PC-9 (cell line): Measurements from ENCODE around the gene FAM163B. TPM values are rescaled to one million over a fixed set of nuclear protein-coding genes. Genes with fewer than 3 reads are reported as not detected.

Source experiments
- BruUV-seq: library from RNA; stranded (reverse); fragments of 400-500 nt; replicated peaks from 2 replicates; lab custom pipeline; 2021; lab: Mats Ljungman, UMichigan
- CTCF ChIA-PET: fragments of 300-600 bp; sonication (Branson Sonifier 250); formaldehyde crosslinking; loops from one replicate; lab custom pipeline; 2022; ENCODE audit warnings: antibody characterized with exemption; lab: Charles Lee
- POLR2A ChIA-PET: fragments of 300-600 bp; sonication (Branson Sonifier 250); formaldehyde crosslinking; loops from one replicate; lab custom pipeline; 2022; ENCODE audit warnings: antibody characterized with exemption; ENCODE audit not compliant: unreplicated experiment; lab: Charles Lee
- DNase-seq, 2 experiments: peaks; one replicate each; pipeline versions ENCODE4 v3.0.0 to v3.0.0-alpha.2; 2015 to 2022; ENCODE audit warnings: mixed read lengths in 1 of 2
- H2AFZ ChIP-seq: fragments of 200-600 bp; sonication (generic); 2 replicates; pipeline ENCODE4 v1.8.1; 2017; ENCODE audit warnings: antibody characterized with exemption
- H3F3A ChIP-seq: fragments of 200-600 bp; sonication (generic); 2 replicates; pipeline ENCODE4 v1.8.1; 2017; ENCODE audit warnings: antibody characterized with exemption, mild to moderate bottlenecking, low read depth; ENCODE audit not compliant: insufficient read depth
- H3K27ac ChIP-seq: fragments of 200-600 bp; sonication (generic); 2 replicates; pipeline ENCODE4 v1.6.1; 2016; ENCODE audit warnings: mixed run types
- H3K27me3 ChIP-seq: fragments of 200-600 bp; sonication (generic); 2 replicates; pipeline ENCODE4 v1.6.1; 2016; ENCODE audit warnings: low read depth, mixed run types; ENCODE audit not compliant: insufficient read depth
- H3K36me3 ChIP-seq: fragments of 200-600 bp; sonication (generic); 2 replicates; pipeline ENCODE4 v1.6.1; 2016; ENCODE audit warnings: low read depth, mixed run types
- H3K4me1 ChIP-seq: fragments of 200-600 bp; sonication (generic); replicated peaks from 2 replicates; pipeline ENCODE4 v1.6.1; 2016; ENCODE audit warnings: mixed run types; ENCODE audit not compliant: insufficient read depth
- H3K4me2 ChIP-seq: fragments of 200-600 bp; sonication (generic); 2 replicates; pipeline ENCODE4 v1.6.1; 2017; ENCODE audit warnings: mixed run types
- H3K4me3 ChIP-seq: fragments of 200-600 bp; sonication (generic); 2 replicates; pipeline ENCODE4 v1.6.1; 2016; ENCODE audit warnings: mixed run types
- H3K79me2 ChIP-seq: fragments of 200-600 bp; sonication (generic); 2 replicates; pipeline ENCODE4 v1.6.1; 2017; ENCODE audit warnings: low read depth, mixed run types
- H3K9me2 ChIP-seq: fragments of 200-600 bp; sonication (generic); 2 replicates; pipeline ENCODE4 v1.8.1; 2017; ENCODE audit warnings: mild to moderate bottlenecking; ENCODE audit not compliant: insufficient read depth
- H3K9me3 ChIP-seq: fragments of 200-600 bp; sonication (generic); 2 replicates; pipeline ENCODE4 v1.8.1; 2016; ENCODE audit warnings: low read depth; ENCODE audit not compliant: insufficient read depth
- H4K20me1 ChIP-seq: fragments of 200-600 bp; sonication (generic); 2 replicates; pipeline ENCODE4 v1.8.1; 2017; ENCODE audit not compliant: insufficient read depth
- CTCF ChIP-seq: fragments of 200-600 bp; sonication (generic); conservative IDR thresholded peaks from 2 replicates; pipeline ENCODE4 v1.6.1; 2017; ENCODE audit warnings: mixed run types, antibody characterized with exemption, mild to moderate bottlenecking, moderate library complexity
- EZH2 ChIP-seq: fragments of 200-600 bp; sonication (generic); IDR thresholded peaks from 2 replicates; pipeline ENCODE4 v1.8.0; 2017; ENCODE audit warnings: antibody characterized with exemption, low read depth
- intact Hi-C: fragments of 100-400 bp; cut with micrococcal nuclease; formaldehyde crosslinking; loops from one replicate; pipeline ENCODE4 v1.10.0; 2022; ENCODE audit not compliant: unreplicated experiment
- total RNA-seq: library from RNA; stranded (reverse); gene quantifications from 2 replicates; pipeline ENCODE4 v1.2.3, GENCODE V29; 2021

The FAM163B gene
- total RNA-seq, 1 experiment from 2014 or later, result not detected

- Histone ChIP-seq H3K4me3 (no peak overlapping the region), H3K27ac (no peak overlapping the region), H2AFZ (no peak overlapping the region), H3K9me3 (no peaks in the 10 kb centered on the region), H4K20me1 (no peaks in the 10 kb centered on the region), H3K4me1 (no peaks in the 10 kb centered on the region), H3K79me2 (no peaks in the 10 kb centered on the region), H3K4me2 (no peak overlapping the region), H3K9me2 (no peaks in the 10 kb centered on the region), H3K27me3 (peaks cover 97% of the 10 kb centered on the region), H3K36me3 (no peaks in the 10 kb centered on the region), H3F3A (no peaks in the 10 kb centered on the region)
- ChIA-PET CTCF (interaction anchor here (0.7 kb wide), 1 partner anchor 1501 kb away, joined by 4 read pairs; no protein-coding TSS in a partner anchor), POLR2A (no interaction called here)
- intact Hi-C loops, result no loop called here
- BruUV-seq, result no TSS peak
- no peak for TF ChIP-seq CTCF
- no peak for TF ChIP-seq EZH2
- DNase-seq, result no peak
These were observed 40.8 kb upstream of the FAM163B start for GRCh38 chr9:133650026-133650425.

GRCh38 chr9:133649194-133649593 lies 40.0 kb upstream of the FAM163B start:
- peaks cover 97% of the 10 kb centered on the region for H3K27me3 ChIP-seq
- H3K4me3 ChIP-seq, result no peak overlapping the region
- DNase-seq, result no peak
- H3K27ac ChIP-seq, result no peak overlapping the region
- ChIA-PET POLR2A (no interaction called here), CTCF (interaction anchor here (0.5 to 0.7 kb wide), 2 partner anchors 10 to 798 kb away, joined by 3 to 4 read pairs; no protein-coding TSS in a partner anchor)
- intact Hi-C loops, result no loop called here
- no peaks in the 10 kb centered on the region for H3K79me2 ChIP-seq
- H3K4me1 ChIP-seq, result no peaks in the 10 kb centered on the region
- H4K20me1 ChIP-seq, result no peaks in the 10 kb centered on the region
- H3K9me3 ChIP-seq, result no peaks in the 10 kb centered on the region
- no peaks in the 10 kb centered on the region for H3F3A ChIP-seq
- TF ChIP-seq CTCF (no peak), EZH2 (no peak)
- no peaks in the 10 kb centered on the region for H3K36me3 ChIP-seq
- H3K4me2 ChIP-seq, result no peak overlapping the region
- H2AFZ ChIP-seq, result no peak overlapping the region
- BruUV-seq, result no TSS peak
- no peaks in the 10 kb centered on the region for H3K9me2 ChIP-seq

- DNase-seq, result no peak
- ChIA-PET POLR2A (no interaction called here), CTCF (no interaction called here)
- intact Hi-C loops, result no loop called here
- Histone ChIP-seq H3K27ac (no peak overlapping the region), H3K79me2 (no peaks in the 10 kb centered on the region), H3K4me3 (no peak overlapping the region), H3K9me3 (no peaks in the 10 kb centered on the region), H3K27me3 (peaks cover 98% of the 10 kb centered on the region), H3K4me2 (no peak overlapping the region), H3K4me1 (no peaks in the 10 kb centered on the region), H3F3A (no peaks in the 10 kb centered on the region), H2AFZ (no peak overlapping the region), H3K36me3 (no peaks in the 10 kb centered on the region), H3K9me2 (no peaks in the 10 kb centered on the region), H4K20me1 (no peaks in the 10 kb centered on the region)
- BruUV-seq, result no TSS peak
- TF ChIP-seq CTCF (no peak), EZH2 (no peak)
These were observed 38.7 kb upstream of the FAM163B start for GRCh38 chr9:133647765-133648469.
